H1 (cell line): ENCODE results near the gene PPAN. TPM values are rescaled to one million over a fixed set of nuclear protein-coding genes. Genes with fewer than 3 reads are reported as not detected.

Source experiments
- CHD7 ChIP-seq: fragments of 300-600 bp; sonication (generic); IDR thresholded peaks from 2 replicates; pipeline ENCODE4 v1.7.1; 2012; ENCODE audit warnings: low read length, moderate library complexity, mild to moderate bottlenecking, inconsistent platforms; ENCODE audit not compliant: insufficient replicate concordance
- SIN3A ChIP-seq, 2 experiments: IDR thresholded peaks in 1 of 2; conservative IDR thresholded peaks in 1 of 2; 2 replicates each; pipeline ENCODE4 v1.6.1; 2011 to 2012; ENCODE audit warnings: low read length in 2 of 2, improper control_type of control experiment in 1 of 2, low read depth in 1 of 2, mild to moderate bottlenecking in 1 of 2
- SIRT6 ChIP-seq: IDR thresholded peaks from one replicate; pipeline ENCODE4 v1.7.1; 2012; ENCODE audit warnings: low read length, inconsistent platforms
- SP1 ChIP-seq: IDR thresholded peaks from 2 replicates; pipeline ENCODE4 v1.6.1; 2011; ENCODE audit warnings: low read depth, low read length
- polyA plus RNA-seq, 7 experiments: library from polyadenylated mRNA; depleted of rRNA in 3 of 7; stranded (reverse) in 5 of 7; unstranded in 2 of 7; fragments of >200 nt in 5 of 7; fragments of 200-250 nt in 2 of 7; gene quantifications; 1 replicate in 5 of 7; 2 replicates in 1 of 7; 4 replicates in 1 of 7; pipeline versions ENCODE4 v1.2.1 to v1.2.3, GENCODE V29; 2011 to 2013; ENCODE audit warnings: missing spikeins in 2 of 7, mixed read lengths in 2 of 7
- total RNA-seq: library from RNA; stranded (reverse); fragmentation: NEBNext Ultra II Directional; extraction: Animal tissue kit (Norgen Biotek cat#: 25700); gene quantifications from 2 replicates; pipeline ENCODE4 v1.2.1, GENCODE V29; 2021

The PPAN gene
- total and polyA plus RNA-seq, 2 of the 8 experiments (the other 6 are each of a cell fraction or from before 2014, with no cell fraction given): 48.8 to 74.4 TPM

DNA sequence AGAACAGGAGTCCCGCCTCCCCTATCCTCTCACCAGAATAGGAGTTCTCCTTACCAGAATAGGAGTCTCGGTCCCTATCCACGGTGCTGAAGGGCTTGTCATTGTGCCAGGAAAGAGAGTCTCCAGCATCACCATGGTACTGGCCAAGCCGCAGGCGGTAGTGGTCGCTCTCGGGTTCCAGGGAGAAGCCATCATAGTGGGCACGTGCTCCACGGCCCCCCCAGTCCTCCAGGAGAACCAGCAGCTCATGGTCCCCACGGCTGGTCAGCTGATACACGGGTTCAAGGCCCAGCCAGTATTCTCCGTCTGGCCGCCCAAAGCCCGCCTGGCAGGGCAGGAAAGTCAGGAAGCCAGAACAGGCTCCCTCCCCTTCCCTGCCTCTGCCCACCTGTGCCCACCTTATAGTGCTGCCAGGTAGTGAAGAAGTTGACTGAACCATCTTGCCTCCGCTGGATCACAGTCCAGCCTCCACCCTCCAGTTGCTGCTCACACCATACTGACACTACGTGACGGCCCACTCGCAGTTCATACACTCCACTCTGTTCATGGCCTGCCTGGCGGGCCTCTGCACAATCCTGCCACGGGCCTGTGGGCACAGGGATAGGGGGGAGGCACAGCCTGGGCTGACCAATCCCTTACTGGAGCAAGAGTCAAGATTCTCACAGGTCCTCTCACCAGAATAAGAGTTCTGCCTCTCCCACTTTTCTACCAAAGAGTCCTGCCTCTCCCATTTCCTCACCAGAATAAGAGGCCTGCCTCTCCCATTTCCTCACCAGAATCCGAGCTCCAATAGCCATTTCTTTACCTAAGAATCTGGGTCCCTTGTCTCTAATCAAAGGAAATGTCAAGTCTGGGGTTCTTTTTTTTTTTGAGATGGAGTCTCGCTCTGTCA lies 12.6 kb upstream of the PPAN start (continued):
- TF ChIP-seq CHD7 (no peak), SIN3A (conservative IDR thresholded peaks at IDR 0.05 in 1 of 2, IDR thresholded peaks at IDR 0.05 in 1 of 2; ENCODE audit: low read depth in 1 of 2, low read length in 2 of 2) (peak in 1 of 2 experiments; percentile 71; a peak in 1 of 4 replicates), SP1 (0 out of 2 replicates have a peak, but pooled peaks have one; percentile 23), SIRT6 (no peak)
